ENCODE results near the gene ARID1B.

DNA sequence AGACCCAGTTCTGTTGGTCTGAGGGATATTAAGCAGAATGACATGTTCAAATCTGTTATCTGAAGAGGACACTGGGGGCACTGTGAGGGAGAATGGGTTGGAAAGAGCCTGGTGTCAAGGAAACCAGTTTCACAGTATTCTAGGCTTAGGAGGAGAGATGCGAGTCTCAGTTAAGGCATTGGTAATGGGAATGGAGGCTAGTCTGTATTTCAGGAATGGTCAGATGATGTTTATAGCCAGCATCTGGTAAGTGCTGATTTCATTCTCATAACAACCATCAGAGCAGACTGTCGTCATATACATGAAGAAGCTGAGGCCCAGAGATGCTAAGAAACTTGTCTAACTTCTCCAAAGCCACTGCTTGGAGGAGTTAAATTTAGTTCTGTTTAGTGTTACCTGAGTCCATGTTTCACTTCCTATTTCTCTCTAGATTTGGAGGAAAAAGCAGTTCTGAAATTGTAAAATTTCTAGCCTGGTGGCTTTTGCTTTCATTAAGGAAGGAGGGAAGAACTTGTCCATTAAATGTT lies 242.0 kb downstream of the ARID1B start:
- TF ChIP-seq, protein P1, sequence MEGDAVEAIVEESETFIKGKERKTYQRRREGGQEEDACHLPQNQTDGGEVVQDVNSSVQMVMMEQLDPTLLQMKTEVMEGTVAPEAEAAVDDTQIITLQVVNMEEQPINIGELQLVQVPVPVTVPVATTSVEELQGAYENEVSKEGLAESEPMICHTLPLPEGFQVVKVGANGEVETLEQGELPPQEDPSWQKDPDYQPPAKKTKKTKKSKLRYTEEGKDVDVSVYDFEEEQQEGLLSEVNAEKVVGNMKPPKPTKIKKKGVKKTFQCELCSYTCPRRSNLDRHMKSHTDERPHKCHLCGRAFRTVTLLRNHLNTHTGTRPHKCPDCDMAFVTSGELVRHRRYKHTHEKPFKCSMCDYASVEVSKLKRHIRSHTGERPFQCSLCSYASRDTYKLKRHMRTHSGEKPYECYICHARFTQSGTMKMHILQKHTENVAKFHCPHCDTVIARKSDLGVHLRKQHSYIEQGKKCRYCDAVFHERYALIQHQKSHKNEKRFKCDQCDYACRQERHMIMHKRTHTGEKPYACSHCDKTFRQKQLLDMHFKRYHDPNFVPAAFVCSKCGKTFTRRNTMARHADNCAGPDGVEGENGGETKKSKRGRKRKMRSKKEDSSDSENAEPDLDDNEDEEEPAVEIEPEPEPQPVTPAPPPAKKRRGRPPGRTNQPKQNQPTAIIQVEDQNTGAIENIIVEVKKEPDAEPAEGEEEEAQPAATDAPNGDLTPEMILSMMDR (IDR thresholded peaks at IDR 0.05), result peak; percentile 42
- TF ChIP-seq EZH2 (IDR thresholded peaks at IDR 0.05), result no peak

Data from neural progenitor cell (in vitro differentiated cells).